Stimulated activated CD4-positive, alpha-beta T cell treated with anti-CD3 and anti-CD28 coated beads, TNF-alpha, amount 100 ng/mL, for 24 hours (primary cell): Measurements from ENCODE around the gene MAP4K1.
A peak's percentile ranks its signal among the peaks of the same experiment; 100 is the strongest.
"Not testable (repeated sequence)": the region's sequence is repeated elsewhere in the genome, so short reads cannot be mapped to it uniquely, and the experiment has no call there.

Experiments
- DNase-seq, 3 experiments: peaks; one replicate each; pipeline ENCODE4 v3.0.0-alpha.2; 2020; ENCODE audit warnings: low read depth in 3 of 3

The MAP4K1 gene

GRCh38 chr19:38650911-38651584 lies 33.3 kb upstream of the MAP4K1 start:
- no peak for DNase-seq

DNA sequence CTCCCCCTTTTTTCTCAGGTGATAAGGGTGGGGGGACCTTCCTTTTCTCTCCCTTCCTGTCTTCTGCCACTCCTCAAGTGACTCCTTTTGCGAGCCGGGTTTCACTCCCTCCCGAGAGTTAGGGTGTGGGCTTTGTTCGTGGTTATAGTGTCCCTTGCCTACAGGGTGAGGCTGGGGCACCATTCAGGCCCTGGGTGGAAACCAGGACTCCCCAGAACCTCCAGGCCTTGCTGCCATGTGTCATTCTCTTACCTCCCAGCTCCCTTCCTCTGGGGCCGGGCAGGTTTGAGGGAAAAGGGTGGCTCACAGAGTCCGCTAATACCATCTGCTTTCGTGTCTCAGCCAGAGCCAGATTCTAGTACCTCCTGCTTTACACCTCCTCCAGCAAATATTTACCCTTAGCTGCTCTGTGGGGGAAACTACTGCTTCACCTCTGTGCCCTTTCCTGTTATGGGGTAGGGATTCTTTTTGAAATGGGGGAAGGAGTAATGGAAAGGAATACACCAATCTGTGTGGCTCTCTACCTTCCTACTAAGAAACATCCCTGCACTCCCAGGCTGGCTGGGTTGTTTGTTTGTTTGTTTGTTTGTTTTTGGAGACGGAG lies 32.5 kb upstream of the MAP4K1 start:
- DNase-seq, result no peak

DNA sequence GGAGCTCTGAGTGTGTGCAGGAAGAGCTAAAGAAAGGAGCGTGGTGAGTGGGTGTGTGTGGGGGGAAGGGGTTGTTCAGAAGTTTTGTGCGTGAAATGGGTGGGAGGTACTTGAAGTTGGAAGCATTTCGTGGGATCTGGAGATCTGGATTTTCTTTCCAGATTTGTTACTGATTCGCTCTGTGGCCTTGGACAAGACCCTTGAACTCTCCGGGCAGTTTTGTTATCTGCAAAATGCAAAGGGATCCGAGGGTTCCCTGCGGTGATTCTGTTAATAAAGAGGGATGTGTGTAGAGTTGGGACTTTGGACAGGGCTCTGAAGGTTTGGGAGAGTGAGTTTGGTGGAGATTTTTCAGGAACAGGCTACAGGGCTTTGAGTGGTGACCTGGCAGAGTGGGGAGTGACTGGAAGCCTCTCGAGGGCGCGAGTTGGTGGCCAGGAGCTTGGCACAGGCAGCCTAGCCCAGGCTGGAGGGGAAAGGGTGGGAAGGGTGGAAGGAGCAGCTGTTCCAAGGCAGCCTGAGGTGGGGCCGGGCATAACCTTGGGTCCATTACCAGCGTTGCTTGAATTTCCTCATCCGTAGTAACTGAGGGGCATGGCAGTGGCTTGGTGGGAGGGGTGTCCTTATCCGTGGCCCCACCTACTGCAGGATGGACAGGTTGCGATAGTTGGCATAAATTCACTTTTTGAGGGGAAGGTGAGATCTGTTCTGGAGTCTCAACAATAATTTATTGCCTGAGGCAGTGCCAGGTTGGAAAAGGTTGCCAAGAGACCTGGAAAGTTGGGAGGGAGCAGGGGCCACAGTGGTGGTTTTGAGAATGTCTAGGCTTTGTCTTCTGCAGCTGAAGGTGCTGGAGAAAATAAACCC lies 31.8 kb upstream of the MAP4K1 start:
- no peak for DNase-seq

- DNase-seq, result no peak
These were observed 31.1 kb upstream of the MAP4K1 start for GRCh38 chr19:38648769-38649304.

GRCh38 chr19:38647966-38648768 lies 30.4 kb upstream of the MAP4K1 start:
- no peak for DNase-seq

- DNase-seq, result peak; percentile 99 to 100 (median 100)
These were observed 29.7 kb upstream of the MAP4K1 start, which contains the start of gene ACTN4 for GRCh38 chr19:38647368-38647965. Gene ACTN4, plus strand, starts transcription at chr19:38647649. Its CDS starts 97 bp downstream, at chr19:38647746.

DNA sequence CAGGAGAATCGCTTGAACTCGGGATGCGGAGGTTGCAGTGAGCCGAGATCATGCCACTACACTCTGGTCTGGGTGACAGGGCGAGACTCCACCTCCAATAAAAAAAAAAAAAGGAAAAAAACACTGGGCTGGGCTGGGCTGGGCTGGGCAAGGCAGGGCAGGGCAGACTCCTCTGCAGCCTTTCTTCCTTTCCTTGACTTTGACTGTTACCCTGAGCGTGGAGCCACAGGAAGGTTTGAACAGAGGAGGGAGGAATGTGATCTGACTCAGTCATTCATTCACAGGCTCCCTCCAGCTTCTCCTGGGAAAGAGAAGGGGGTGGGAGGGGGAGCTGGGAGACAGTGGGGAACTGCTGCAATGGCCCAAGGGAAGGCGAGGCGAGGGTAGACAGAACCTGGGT lies 27.0 kb upstream of the MAP4K1 start:
- no peak for DNase-seq

DNA sequence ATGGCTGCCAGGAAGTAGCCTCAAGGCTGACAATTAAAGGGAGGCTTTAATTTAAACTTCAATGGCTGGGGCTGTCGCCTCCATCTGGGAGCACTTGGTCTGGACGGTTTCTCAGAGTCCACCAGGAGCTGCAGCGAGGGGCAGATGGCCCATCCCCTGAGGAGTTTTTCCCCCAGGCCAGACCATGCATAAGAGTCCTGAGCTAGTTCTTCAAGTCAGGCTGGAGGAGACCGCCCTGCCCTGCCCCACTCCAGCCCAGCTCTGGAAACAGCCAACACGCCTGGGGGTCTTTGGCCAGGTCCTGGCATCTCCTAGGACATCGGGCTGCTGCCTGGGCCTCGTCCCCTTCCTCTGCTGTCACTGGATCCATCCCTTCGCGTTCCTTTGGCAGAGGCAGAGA lies 24.4 kb upstream of the MAP4K1 start:
- no peak for DNase-seq

DNA sequence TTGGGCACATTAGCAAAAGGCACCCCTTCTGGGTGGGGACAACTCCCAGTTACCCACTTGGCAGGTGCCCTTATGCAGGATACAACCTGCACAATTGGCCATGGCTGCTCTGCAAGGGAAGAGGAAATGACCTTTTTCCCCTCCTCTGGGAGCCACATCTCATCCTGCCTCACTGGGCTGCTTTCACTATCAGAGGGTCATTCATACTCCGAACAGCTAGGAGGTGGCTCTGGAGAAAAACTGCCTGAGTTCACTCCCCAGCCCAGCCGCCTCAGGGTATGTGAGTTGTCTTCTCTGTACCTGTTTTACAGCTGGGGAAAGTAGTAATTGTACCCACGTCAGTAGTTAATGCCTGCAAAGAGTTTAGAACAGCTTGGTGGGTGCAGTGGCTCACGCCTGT lies 22.6 kb upstream of the MAP4K1 start:
- DNase-seq, result no peak

DNA sequence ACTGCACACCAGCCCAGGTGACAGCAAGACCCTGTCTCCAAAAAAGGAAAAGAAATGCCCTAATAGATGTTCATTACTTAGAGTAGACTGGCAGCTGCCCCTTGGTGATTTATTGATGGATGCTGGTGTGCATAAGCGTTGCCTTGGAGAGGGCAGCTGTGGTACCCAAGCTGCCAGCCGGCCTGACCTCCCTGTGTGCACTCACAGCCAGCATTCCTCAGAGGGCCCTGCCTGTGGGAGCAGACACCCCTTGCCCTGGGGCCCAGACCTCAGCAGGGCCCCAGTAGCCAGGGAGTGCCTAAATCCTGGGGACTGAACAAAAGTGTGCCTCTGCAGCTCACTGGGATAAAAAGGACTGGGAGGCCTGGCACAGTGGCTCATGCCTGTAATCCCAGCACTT lies 21.9 kb upstream of the MAP4K1 start:
- no peak for DNase-seq

GRCh38 chr19:38638461-38638860 lies 20.7 kb upstream of the MAP4K1 start:
- DNase-seq, result no peak

GRCh38 chr19:38635483-38636399 lies 18.0 kb upstream of the MAP4K1 start:
- no peak for DNase-seq

- peak; percentile 48 to 71 (median 53) for DNase-seq
These were observed 17.2 kb upstream of the MAP4K1 start for GRCh38 chr19:38634757-38635482.

GRCh38 chr19:38632476-38633213 lies 14.9 kb upstream of the MAP4K1 start:
- DNase-seq, result no peak

DNA sequence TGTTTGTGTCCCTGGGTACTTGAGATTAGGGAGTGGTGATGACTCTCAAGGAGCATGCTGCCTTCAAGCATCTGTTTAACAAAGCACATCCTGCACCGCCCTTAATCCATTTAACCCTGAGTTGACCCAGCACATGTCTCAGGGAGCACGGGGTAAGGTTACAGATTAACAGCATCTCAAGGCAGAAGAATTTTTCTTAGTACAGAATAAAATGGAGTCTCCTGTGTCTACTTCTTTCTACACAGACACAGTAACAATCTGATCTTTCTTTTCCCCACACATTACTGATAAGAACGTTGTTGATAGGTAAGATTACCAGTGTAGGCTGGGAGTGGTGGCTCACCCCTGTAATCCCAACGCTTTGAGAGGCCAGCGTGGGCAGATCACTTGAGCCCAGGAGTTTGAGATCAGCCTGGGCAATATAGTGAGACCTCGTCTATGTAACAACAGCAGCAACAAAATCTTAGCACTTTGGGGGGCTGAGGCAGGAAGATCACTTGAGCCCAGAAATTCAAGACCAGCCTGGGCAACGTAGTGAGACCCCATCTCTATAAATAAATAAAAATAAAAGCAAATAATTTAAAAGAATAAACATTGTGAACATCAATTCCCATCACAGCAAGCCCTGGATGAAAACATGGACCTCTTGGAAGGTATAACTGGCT lies 14.2 kb upstream of the MAP4K1 start:
- DNase-seq, result not testable (repeated sequence)

DNA sequence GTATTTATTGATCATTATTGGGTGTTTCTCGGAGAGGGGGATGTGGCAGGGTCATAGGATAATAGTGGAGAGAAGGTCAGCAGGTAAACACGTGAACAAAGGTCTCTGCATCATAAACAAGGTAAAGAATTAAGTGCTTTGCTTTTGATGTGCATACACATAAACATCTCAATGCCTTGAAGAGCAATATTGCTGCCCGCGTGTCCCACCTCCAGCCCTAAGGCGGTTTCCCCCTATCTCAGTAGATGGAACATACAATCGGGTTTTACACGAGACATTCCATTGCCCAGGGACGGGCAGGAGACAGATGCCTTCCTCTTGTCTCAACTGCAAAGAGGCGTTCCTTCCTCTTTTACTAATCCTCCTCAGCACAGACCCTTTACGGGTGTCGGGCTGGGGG lies 13.5 kb upstream of the MAP4K1 start:
- DNase-seq, result not testable (repeated sequence)

- DNase-seq, result no peak
These were observed 11.8 kb upstream of the MAP4K1 start for GRCh38 chr19:38629568-38629967.

- no peak for DNase-seq
These were observed 8.6 kb upstream of the MAP4K1 start for GRCh38 chr19:38626401-38626800.
